BE2C (cell line): ENCODE measurements around the gene CCM2L.

ENCODE experiments used
- DNase-seq: peaks from one replicate; pipeline ENCODE4 v3.0.0-alpha.2; 2020
- H3K27me3 ChIP-seq: fragments of 250-450 bp; sonication (Bioruptor Pico); 2 replicates; pipeline ENCODE4 v1.5.1; 2020; ENCODE audit warnings: mild to moderate bottlenecking
- H3K36me3 ChIP-seq: fragments of 250-450 bp; sonication (Bioruptor Pico); 2 replicates; pipeline ENCODE4 v1.5.1; 2020; ENCODE audit warnings: mild to moderate bottlenecking
- H3K4me1 ChIP-seq: fragments of 250-450 bp; sonication (Bioruptor Pico); 2 replicates; pipeline ENCODE4 v1.5.1; 2020
- H3K4me3 ChIP-seq: 2 replicates; pipeline ENCODE4 v1.5.1; 2011; ENCODE audit warnings: low read depth, low read length
- H3K9me3 ChIP-seq: fragments of 250-450 bp; sonication (Bioruptor Pico); 2 replicates; pipeline ENCODE4 v1.5.1; 2020
- TF ChIP-seq, protein P1 (sequence below): IDR thresholded peaks from 2 replicates; pipeline ENCODE4 v1.5.1; 2012; ENCODE audit warnings: mild to moderate bottlenecking, low read depth, low read length

CCM2L gene

DNA sequence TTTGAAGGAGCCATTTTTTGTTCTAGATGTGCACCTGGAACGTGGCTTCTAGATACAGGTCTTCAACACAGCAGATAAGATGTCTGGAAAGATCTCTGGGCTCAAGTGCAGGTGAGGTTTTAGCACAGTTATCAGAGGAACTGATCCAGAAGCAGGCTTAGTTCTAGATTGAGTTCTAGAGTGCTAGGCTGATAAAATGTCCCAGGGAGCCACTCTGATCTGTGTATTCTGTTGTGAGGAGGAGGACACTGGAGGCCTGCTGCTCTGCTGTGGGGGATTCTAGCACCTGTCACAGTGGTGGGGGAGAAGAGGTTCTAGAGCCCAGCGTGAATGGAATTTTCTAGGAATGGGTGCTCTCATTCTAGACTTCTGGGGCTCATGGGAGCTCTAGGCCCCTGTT is 12.0 kb upstream of the CCM2L start:
- Histone ChIP-seq H3K4me3 (no peak overlapping the region), H3K27me3 (no peaks in the 10 kb centered on the region), H3K36me3 (peaks cover 11% of the 10 kb centered on the region), H3K4me1 (no peaks in the 10 kb centered on the region), H3K9me3 (no peaks in the 10 kb centered on the region)
- DNase-seq = no peak
- TF ChIP-seq, protein P1, sequence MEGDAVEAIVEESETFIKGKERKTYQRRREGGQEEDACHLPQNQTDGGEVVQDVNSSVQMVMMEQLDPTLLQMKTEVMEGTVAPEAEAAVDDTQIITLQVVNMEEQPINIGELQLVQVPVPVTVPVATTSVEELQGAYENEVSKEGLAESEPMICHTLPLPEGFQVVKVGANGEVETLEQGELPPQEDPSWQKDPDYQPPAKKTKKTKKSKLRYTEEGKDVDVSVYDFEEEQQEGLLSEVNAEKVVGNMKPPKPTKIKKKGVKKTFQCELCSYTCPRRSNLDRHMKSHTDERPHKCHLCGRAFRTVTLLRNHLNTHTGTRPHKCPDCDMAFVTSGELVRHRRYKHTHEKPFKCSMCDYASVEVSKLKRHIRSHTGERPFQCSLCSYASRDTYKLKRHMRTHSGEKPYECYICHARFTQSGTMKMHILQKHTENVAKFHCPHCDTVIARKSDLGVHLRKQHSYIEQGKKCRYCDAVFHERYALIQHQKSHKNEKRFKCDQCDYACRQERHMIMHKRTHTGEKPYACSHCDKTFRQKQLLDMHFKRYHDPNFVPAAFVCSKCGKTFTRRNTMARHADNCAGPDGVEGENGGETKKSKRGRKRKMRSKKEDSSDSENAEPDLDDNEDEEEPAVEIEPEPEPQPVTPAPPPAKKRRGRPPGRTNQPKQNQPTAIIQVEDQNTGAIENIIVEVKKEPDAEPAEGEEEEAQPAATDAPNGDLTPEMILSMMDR = no peak

DNA sequence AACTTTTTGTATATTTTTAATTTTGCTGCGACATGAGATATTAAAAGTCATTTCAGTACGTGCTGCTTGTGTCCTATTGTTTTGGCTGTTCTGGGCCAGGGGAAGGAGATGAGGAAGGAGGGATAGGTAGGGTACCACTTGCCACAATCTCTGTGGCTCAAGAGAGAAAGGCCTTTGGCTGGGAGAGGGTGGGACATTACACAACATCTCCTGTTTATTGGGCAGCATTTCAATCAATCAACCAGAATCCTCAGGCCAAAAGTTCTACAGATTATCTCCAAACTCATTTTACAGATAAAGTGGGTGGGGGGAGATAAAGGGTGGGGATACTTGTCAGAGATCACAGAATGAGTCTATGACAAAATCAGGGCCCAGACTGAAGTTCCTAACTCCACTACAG is 6.9 kb upstream of the CCM2L start:
- TF ChIP-seq, protein P1 = no peak
- Histone ChIP-seq H3K27me3 (no peaks in the 10 kb centered on the region), H3K4me1 (peaks cover 8% of the 10 kb centered on the region; the same call in 1 of the 2 replicates), H3K36me3 (no peaks in the 10 kb centered on the region), H3K4me3 (no peak overlapping the region), H3K9me3 (no peaks in the 10 kb centered on the region)
- DNase-seq = no peak

DNA sequence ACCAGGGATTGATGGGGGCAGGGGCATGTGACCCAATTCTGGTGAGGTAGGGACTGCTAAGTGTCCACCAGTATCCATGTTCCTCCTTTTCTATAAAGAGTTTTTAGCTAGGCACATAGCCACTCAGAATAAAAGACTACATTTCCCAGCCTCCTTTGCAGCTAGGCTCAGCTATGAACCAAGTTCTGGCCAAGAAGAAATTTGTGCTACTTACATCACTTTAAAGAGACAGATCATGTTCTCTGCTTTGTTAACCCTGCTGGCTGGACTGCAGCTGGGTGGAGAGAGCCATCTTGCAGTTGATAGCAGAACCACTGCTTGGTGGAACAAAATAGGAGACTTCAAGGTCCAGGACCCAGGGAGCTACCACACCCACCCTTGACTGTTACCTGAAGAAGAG is 5.3 kb upstream of the CCM2L start:
- H3K4me1 ChIP-seq = peaks cover 8% of the 10 kb centered on the region; the same call in 1 of the 2 replicates
- H3K27me3 ChIP-seq = no peaks in the 10 kb centered on the region
- H3K9me3 ChIP-seq = no peaks in the 10 kb centered on the region
- H3K4me3 ChIP-seq = no peak overlapping the region
- TF ChIP-seq, protein P1 = no peak
- no peak for DNase-seq
- no peaks in the 10 kb centered on the region for H3K36me3 ChIP-seq

GRCh38 chr20:32006053-32006452 is 4.2 kb upstream of the CCM2L start:
- Histone ChIP-seq H3K36me3 (no peaks in the 10 kb centered on the region), H3K27me3 (no peaks in the 10 kb centered on the region), H3K9me3 (no peaks in the 10 kb centered on the region), H3K4me1 (peaks cover 8% of the 10 kb centered on the region; the same call in 1 of the 2 replicates), H3K4me3 (no peak overlapping the region)
- DNase-seq = no peak
- TF ChIP-seq, protein P1 = no peak

DNA sequence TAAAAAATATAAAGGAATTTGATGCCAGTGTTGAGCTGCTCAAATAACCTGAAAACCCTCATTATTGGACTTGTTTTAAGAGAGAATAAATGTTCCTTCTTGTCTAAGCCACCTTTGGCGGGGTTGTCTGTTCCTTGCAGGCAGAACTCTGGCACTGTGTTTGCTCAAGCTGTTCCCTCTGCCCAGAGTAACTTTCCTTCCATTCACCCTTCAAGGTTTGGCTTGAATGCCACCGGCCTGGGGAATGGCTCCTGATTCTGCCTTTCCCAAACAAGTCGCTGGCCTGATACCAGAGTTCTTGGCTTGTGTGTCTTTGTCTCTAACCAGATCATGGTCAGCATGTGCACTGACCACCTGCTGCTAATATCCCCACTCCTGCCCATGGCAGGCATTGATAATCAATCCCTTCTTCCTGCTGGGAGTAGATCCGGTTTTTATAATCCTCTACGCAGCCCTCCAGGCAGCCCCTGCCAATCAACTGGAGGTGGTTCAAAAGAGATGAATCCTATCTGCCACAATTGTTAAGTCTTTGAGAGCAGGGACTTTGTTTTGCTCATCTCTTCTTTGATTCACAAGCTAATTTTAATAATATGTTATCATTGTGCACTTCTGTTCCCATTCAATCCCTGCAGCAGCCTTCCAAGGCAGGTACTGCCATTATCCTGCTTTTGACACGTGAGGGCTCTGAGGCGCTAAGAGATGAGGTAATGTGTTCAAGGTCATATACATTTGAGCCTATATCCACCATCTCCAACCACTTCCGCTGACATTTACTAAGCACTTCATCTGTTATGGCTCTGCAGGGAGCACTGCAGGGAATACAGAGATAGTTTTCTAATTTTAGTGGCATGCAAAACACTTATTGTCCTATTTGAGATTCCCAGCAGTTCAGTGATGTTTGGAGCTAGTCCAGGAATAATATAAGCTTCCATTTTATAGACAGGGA is 3.1 kb upstream of the CCM2L start:
- H3K4me3 ChIP-seq = no peak overlapping the region
- H3K9me3 ChIP-seq = no peaks in the 10 kb centered on the region
- H3K27me3 ChIP-seq = no peaks in the 10 kb centered on the region
- peaks cover 8% of the 10 kb centered on the region; the same call in 1 of the 2 replicates for H3K4me1 ChIP-seq
- H3K36me3 ChIP-seq = no peaks in the 10 kb centered on the region
- TF ChIP-seq, protein P1 = no peak
- DNase-seq = no peak
